Heart left ventricle (tissue), 16 donors: ENCODE results near the gene PTPRJ. TPM values are rescaled to one million over a fixed set of nuclear protein-coding genes. Genes with fewer than 3 reads are reported as not detected.

Experiments
- ATAC-seq, 4 donors: fragments of 200-7000 bp; cut with Tn5 transposase; one replicate each; pipeline ENCODE4 v1.9.1; 2020 to 2022; ENCODE audit warnings: moderate library complexity in 4 of 4, mild to moderate bottlenecking in 3 of 4, moderate number of reproducible peaks in 1 of 4
- DNase-seq, 5 donors: peaks; one replicate each; pipeline ENCODE4 v3.0.0-alpha.2; 2020
- H3K27ac ChIP-seq, 12 donors: fragments of 200-600 bp; sonication (generic) in 4 of 12; one replicate each; pipeline versions ENCODE4 v1.5.0 to v1.8.0; 2016 to 2022; ENCODE audit warnings: mild to moderate bottlenecking in 2 of 12
- H3K27me3 ChIP-seq, 9 donors: fragments of 200-600 bp; sonication (generic) in 2 of 9; one replicate each; pipeline versions ENCODE4 v1.5.1 to v1.8.0; 2016 to 2022; ENCODE audit warnings: mild to moderate bottlenecking in 3 of 9
- H3K36me3 ChIP-seq, 9 donors: fragments of 200-600 bp; sonication (generic) in 2 of 9; one replicate each; pipeline versions ENCODE4 v1.5.0 to v1.8.0; 2018 to 2022; ENCODE audit warnings: mild to moderate bottlenecking in 2 of 9
- H3K4me1 ChIP-seq, 12 donors: fragments of 200-600 bp; sonication (generic) in 4 of 12; one replicate each; pipeline versions ENCODE4 v1.5.0 to v1.8.0; 2016 to 2022; ENCODE audit warnings: mild to moderate bottlenecking in 3 of 12
- H3K4me3 ChIP-seq, 12 donors: fragments of 200-600 bp; sonication (generic) in 4 of 12; one replicate each; pipeline versions ENCODE4 v1.5.0 to v1.8.0; 2017 to 2022; ENCODE audit warnings: mild to moderate bottlenecking in 9 of 12, moderate library complexity in 4 of 12
- H3K9me3 ChIP-seq, 12 donors: fragments of 200-600 bp; sonication (generic) in 4 of 12; one replicate each; pipeline versions ENCODE4 v1.5.0 to v1.8.0; 2016 to 2022; ENCODE audit warnings: mild to moderate bottlenecking in 1 of 12
- CTCF ChIP-seq, 12 donors: fragments of 200-600 bp; sonication (generic) in 4 of 12; IDR thresholded peaks; one replicate each; pipeline versions ENCODE4 v1.5.0 to v1.8.0; 2018 to 2022; ENCODE audit warnings: antibody characterized with exemption in 12 of 12, mild to moderate bottlenecking in 5 of 12
- POLR2A ChIP-seq, 2 donors: fragments of 450-650 bp; IDR thresholded peaks; one replicate each; pipeline ENCODE4 v1.6.1; 2017; ENCODE audit warnings: antibody characterized with exemption in 2 of 2, mild to moderate bottlenecking in 2 of 2, moderate library complexity in 2 of 2
- WGBS, 4 donors: extraction: QIAGEN DNeasy Blood & Tissue Kit in 2 of 4; methylation state at CpG; one replicate each; pipeline versions ENCODE4 v1.1.5 to v1.1.7; 2013 to 2018; 5-methylcytosine and 5-hydroxymethylcytosine counted together
- intact Hi-C, 10 donors: fragments of 100-400 bp; cut with DNase I; formaldehyde crosslinking; loops; one replicate each; pipeline versions ENCODE4 v1.11.1 to v1.14.2; 2022
- polyA plus RNA-seq, 2 donors: library from polyadenylated mRNA; stranded (reverse); fragments of 200-250 nt; gene quantifications; one replicate each; pipeline ENCODE4 v1.2.3, GENCODE V29; 2013
- total RNA-seq, 9 donors: library from RNA; depleted of rRNA in 2 of 9; stranded (reverse); fragments of >200 nt in 2 of 9; fragmentation: NEBNext Ultra II Directional in 3 of 9; extraction: Animal tissue kit (Norgen Biotek cat#: 25700) in 3 of 9; gene quantifications; one replicate each; pipeline versions ENCODE4 v1.1.0 to v1.2.4, GENCODE V29; 2016 to 2023
- donor health status: ischemic (EF 13 %, LVEDD 7.1; RV severe dilation, severe dysfunction).
- donor health status: healthy with polysubstance abuse.
- donor health status: DM: no; HTN: yes; CAD: no.
- donor health status: DM: no; HTN: no; CAD: no.
- donor health status: ischemic (EF 25% LVEDD 6.9; RV normal size, moderate dysfunction).
- donor health status: ischemic (EF 25% LVEDD 5.7; RV mildly dilated, moderate dysfunction).
- donor health status: healthy.
- donor health status: DM: yes; HTN: yes; CAD: no.
- donor health status: ischemic (EF 35%, LVEDD 5.7; RV mildly dilated, moderate dysfunction).
- donor health status: nonischemic (EF 11% LVEDD 7.7; RV severe dilation, severe dysfunction).
- donor health status: DM: yes; HTN: yes; CAD: no.
- donor health status: PGD.
- donor health status: ischemic (EF 29% LVEDD 5.4; RV normal size, mild dysfunction).
- donor health status: nonischemic (EF 23%, LVEDD 6.1; RV moderate dilation, normal function).

The PTPRJ gene
- total and polyA plus RNA-seq, 11 donors, result 1.2 to 39.0 (median 6.3) TPM

DNA sequence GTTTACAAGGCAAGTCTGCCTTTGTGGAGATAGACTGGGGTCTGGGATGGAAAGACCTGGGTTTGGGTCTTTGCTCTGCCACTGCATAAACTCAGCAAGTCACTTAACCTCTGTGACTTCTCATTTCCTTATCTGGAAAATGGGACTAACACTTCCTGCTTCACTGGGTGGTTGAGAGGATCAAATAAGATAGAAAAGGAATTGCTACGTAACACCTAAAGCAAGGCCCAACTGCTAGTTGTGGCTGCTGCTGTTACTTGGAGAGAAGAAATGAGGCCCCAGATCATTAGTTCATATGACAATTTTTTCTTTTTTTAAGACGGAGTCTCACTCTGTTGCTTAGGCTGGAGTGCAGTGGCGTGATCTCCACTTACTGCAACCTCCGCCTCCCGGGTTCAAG lies 5.9 kb downstream of the PTPRJ start:
- Histone ChIP-seq H3K4me1 (peaks cover 0 to 97% (median 11%) of the 10 kb centered on the region in 12 donors), H3K9me3 (no peaks in the 10 kb centered on the region), H3K36me3 (no peaks in the 10 kb centered on the region), H3K27ac (no peak overlapping the region), H3K4me3 (no peak overlapping the region), H3K27me3 (no peaks in the 10 kb centered on the region)
- TF ChIP-seq POLR2A (IDR thresholded peaks at IDR 0.05) (no peak), CTCF (IDR thresholded peaks at IDR 0.05) (no peak)
- DNase-seq, result no peak
- WGBS, 4 donors, result 92 to 96% (median 95%) methylated on average over 5 of the region's 5 CpGs
- intact Hi-C loops, result loop anchor here in 3 of 10 donors (10.0 kb wide), 2 partner anchors 79 to 119 kb away; no protein-coding TSS in a partner anchor
- ATAC-seq, result no peak

DNA sequence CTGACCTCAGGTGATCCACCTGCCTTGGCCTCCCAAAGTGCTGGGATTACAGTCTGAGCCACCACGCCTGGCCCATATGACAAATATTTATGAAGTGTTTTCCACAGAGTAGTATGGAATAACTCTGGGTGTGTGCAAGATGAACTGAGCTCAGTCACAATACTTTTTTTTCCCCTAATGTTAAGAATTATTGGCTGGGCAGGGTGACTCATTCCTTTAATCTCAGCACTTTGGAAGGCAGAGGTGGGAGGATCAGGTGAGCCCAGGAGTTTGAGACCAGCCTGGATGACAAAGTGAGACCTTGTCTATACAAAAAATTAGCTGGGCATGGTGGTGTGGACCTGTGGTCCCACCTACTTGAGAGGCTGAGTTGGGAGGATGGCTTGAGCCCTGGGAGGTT lies 6.4 kb downstream of the PTPRJ start:
- 94 to 100% (median 96%) methylated on average over 1 of the region's 1 CpG for WGBS, 4 donors
- H3K4me3 ChIP-seq, result no peak overlapping the region
- intact Hi-C loops, result loop anchor here in 3 of 10 donors (10.0 kb wide), 2 partner anchors 78 to 118 kb away; no protein-coding TSS in a partner anchor
- peak overlapping the region in 1 of 12 donors; percentile 70 for H3K27ac ChIP-seq
- no peak for ATAC-seq
- DNase-seq, result no peak
- TF ChIP-seq POLR2A (IDR thresholded peaks at IDR 0.05), result no peak
- TF ChIP-seq CTCF (IDR thresholded peaks at IDR 0.05), result no peak
- no peaks in the 10 kb centered on the region for H3K9me3 ChIP-seq
- no peaks in the 10 kb centered on the region for H3K27me3 ChIP-seq
- H3K4me1 ChIP-seq, result peaks cover 0 to 97% (median 10%) of the 10 kb centered on the region in 12 donors
- no peaks in the 10 kb centered on the region for H3K36me3 ChIP-seq

- Histone ChIP-seq H3K9me3 (no peaks in the 10 kb centered on the region), H3K27ac (peak overlapping the region in 9 of 12 donors; percentile 8 to 70 (median 43)), H3K4me3 (peak overlapping the region in 2 of 12 donors; percentile 20 to 24), H3K4me1 (peaks cover 0 to 95% (median 7%) of the 10 kb centered on the region in 12 donors), H3K36me3 (no peaks in the 10 kb centered on the region), H3K27me3 (no peaks in the 10 kb centered on the region)
- 50 to 81% (median 71%) methylated on average over 2 of the region's 2 CpGs for WGBS, 4 donors
- intact Hi-C loops, result loop anchor here in 3 of 10 donors (10.0 kb wide), 2 partner anchors 77 to 117 kb away; no protein-coding TSS in a partner anchor
- DNase-seq, result no peak
- TF ChIP-seq CTCF (IDR thresholded peaks at IDR 0.05), result no peak
- TF ChIP-seq POLR2A (IDR thresholded peaks at IDR 0.05), result no peak
- ATAC-seq, result peak; percentile 54 to 75 (median 60)
Observed at GRCh38 chr11:47987310-47987709, 7.0 kb downstream of the PTPRJ start.

GRCh38 chr11:47987781-47988180 lies 7.4 kb downstream of the PTPRJ start:
- DNase-seq (no peak), ATAC-seq (peak in 1 of 4 donors; percentile 16)
- Histone ChIP-seq H3K27me3 (no peaks in the 10 kb centered on the region), H3K36me3 (no peaks in the 10 kb centered on the region), H3K4me1 (peaks cover 0 to 90% (median 7%) of the 10 kb centered on the region in 12 donors), H3K27ac (peak overlapping the region in 9 of 12 donors; percentile 8 to 70 (median 43)), H3K9me3 (no peaks in the 10 kb centered on the region), H3K4me3 (peak overlapping the region in 2 of 12 donors; percentile 20 to 24)
- WGBS, 4 donors, result 29 to 37% (median 31%) methylated on average over 6 of the region's 6 CpGs
- intact Hi-C loops, result loop anchor here in 3 of 10 donors (10.0 kb wide), 2 partner anchors 77 to 117 kb away; no protein-coding TSS in a partner anchor
- no peak for TF ChIP-seq POLR2A (IDR thresholded peaks at IDR 0.05)
- TF ChIP-seq CTCF (IDR thresholded peaks at IDR 0.05), result no peak
